Nephron progenitor cell (in vitro differentiated cells): ENCODE data around the gene ITSN1.

ENCODE experiments used
- DNase-seq: peaks from one replicate; pipeline ENCODE4 v3.0.0; 2021
- H3K27ac Mint-ChIP-seq: 2 replicates; pipeline ENCODE4 v1.8.0; 2021; ENCODE audit warnings: mild to moderate bottlenecking, moderate library complexity, mixed read lengths
- H3K27me3 Mint-ChIP-seq: 2 replicates; pipeline ENCODE4 v1.8.0; 2021; ENCODE audit warnings: mild to moderate bottlenecking, low read depth, mixed read lengths; ENCODE audit not compliant: poor library complexity
- H3K36me3 Mint-ChIP-seq: 2 replicates; pipeline ENCODE4 v1.8.0; 2021; ENCODE audit warnings: low read depth, mixed read lengths
- H3K4me1 Mint-ChIP-seq: 2 replicates; pipeline ENCODE4 v1.8.0; 2021; ENCODE audit warnings: mixed read lengths
- H3K4me3 Mint-ChIP-seq: 2 replicates; pipeline ENCODE4 v1.8.0; 2021; ENCODE audit warnings: mild to moderate bottlenecking, moderate library complexity, mixed read lengths
- H3K9me3 Mint-ChIP-seq: 2 replicates; pipeline ENCODE4 v1.8.0; 2021; ENCODE audit warnings: mild to moderate bottlenecking, moderate library complexity, mixed read lengths
- CTCF ChIP-seq: fragments of 200-600 bp; sonication (generic); IDR thresholded peaks from 2 replicates; pipeline ENCODE4 v1.5.0; 2021; ENCODE audit warnings: antibody characterized with exemption

Gene ITSN1

GRCh38 chr21:33802481-33802880 is 160.2 kb downstream of the ITSN1 start:
- H3K27ac Mint-ChIP-seq: peak overlapping the region; percentile 4
- no peak for TF ChIP-seq CTCF
- no peaks in the 10 kb centered on the region for H3K27me3 Mint-ChIP-seq
- no peak for DNase-seq
- H3K4me1 Mint-ChIP-seq: peaks cover 14% of the 10 kb centered on the region
- H3K9me3 Mint-ChIP-seq: no peaks in the 10 kb centered on the region
- no peak overlapping the region for H3K4me3 Mint-ChIP-seq
- peaks cover 43% of the 10 kb centered on the region for H3K36me3 Mint-ChIP-seq

- Mint-ChIP-seq H3K4me3 (no peak overlapping the region), H3K9me3 (no peaks in the 10 kb centered on the region), H3K4me1 (no peaks in the 10 kb centered on the region), H3K27me3 (no peaks in the 10 kb centered on the region), H3K27ac (no peak overlapping the region), H3K36me3 (peaks cover 41% of the 10 kb centered on the region)
- no peak for TF ChIP-seq CTCF
- no peak for DNase-seq
These were observed 166.5 kb downstream of the ITSN1 start for GRCh38 chr21:33808715-33809367.

GRCh38 chr21:33810766-33811165 is 168.5 kb downstream of the ITSN1 start:
- H3K27ac Mint-ChIP-seq: peak overlapping the region; percentile 43
- DNase-seq: no peak
- peaks cover 18% of the 10 kb centered on the region for H3K4me1 Mint-ChIP-seq
- H3K27me3 Mint-ChIP-seq: no peaks in the 10 kb centered on the region
- H3K36me3 Mint-ChIP-seq: peaks cover 48% of the 10 kb centered on the region
- H3K9me3 Mint-ChIP-seq: no peaks in the 10 kb centered on the region
- TF ChIP-seq CTCF: no peak
- no peak overlapping the region for H3K4me3 Mint-ChIP-seq

GRCh38 chr21:33811167-33812010 is 169.1 kb downstream of the ITSN1 start:
- no peak for TF ChIP-seq CTCF
- Mint-ChIP-seq H3K4me1 (peaks cover 22% of the 10 kb centered on the region), H3K36me3 (peaks cover 48% of the 10 kb centered on the region), H3K9me3 (no peaks in the 10 kb centered on the region), H3K4me3 (no peak overlapping the region), H3K27me3 (no peaks in the 10 kb centered on the region), H3K27ac (peak overlapping the region; percentile 11)
- DNase-seq: no peak

- H3K9me3 Mint-ChIP-seq: no peaks in the 10 kb centered on the region
- peaks cover 26% of the 10 kb centered on the region for H3K4me1 Mint-ChIP-seq
- no peak overlapping the region for H3K27ac Mint-ChIP-seq
- no peaks in the 10 kb centered on the region for H3K27me3 Mint-ChIP-seq
- no peak overlapping the region for H3K4me3 Mint-ChIP-seq
- no peak for DNase-seq
- H3K36me3 Mint-ChIP-seq: peaks cover 58% of the 10 kb centered on the region
- no peak for TF ChIP-seq CTCF
These were observed 171.6 kb downstream of the ITSN1 start for GRCh38 chr21:33813832-33814365.
